GM21515 (cell line): ENCODE measurements around the gene TBL1X.
"Not testable (repeated sequence)": the region's sequence is repeated elsewhere in the genome, so short reads cannot be mapped to it uniquely, and the experiment has no call there.

ENCODE experiments used
- ATAC-seq: cut with Tn5 transposase; IDR thresholded peaks from one replicate; pipeline ENCODE4 v1.9.1; 2021; ENCODE audit not compliant: unreplicated experiment

The TBL1X gene

DNA sequence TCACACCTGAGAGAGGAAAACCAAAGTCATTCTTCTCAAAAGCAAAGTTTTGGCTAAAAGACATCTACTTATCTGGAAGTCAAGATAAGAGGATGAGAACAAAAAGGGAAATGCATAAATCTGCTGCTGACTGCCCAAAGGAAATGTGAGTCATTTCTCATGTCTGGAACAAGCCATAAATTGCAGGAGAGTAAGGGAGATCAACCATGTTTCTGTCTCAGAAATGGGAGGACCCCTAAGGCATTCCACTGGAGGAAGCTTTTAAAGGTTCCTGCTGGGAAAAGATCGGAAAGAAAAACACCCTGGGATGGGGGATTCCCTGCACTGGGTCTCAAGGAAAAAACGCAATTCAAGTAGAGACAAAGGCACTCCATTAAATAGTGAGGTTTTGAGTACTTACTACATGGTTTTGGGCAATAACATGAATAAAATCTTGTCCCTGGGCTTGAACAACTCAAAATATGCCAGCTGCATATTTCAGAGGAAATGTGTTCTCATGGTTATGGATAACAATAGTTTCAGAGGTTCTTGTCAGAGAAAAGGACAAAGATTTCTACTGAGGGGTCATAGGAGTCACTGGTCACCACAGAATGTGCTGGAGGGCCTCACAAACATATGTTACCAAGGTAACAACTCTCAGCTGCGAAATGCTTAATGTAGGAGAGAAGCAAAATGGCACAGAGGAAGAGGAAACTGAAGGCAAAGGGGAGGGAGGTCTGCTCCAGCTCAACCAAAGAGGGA, 281.5 kb downstream of the TBL1X start:
- no peak for ATAC-seq

- no peak for ATAC-seq
These were observed 282.8 kb downstream of the TBL1X start for GRCh38 chrX:9747644-9748043.

GRCh38 chrX:9749146-9749692, 284.4 kb downstream of the TBL1X start:
- no peak for ATAC-seq

- no peak for ATAC-seq
These were observed 292.5 kb downstream of the TBL1X start for GRCh38 chrX:9757366-9757765.

DNA sequence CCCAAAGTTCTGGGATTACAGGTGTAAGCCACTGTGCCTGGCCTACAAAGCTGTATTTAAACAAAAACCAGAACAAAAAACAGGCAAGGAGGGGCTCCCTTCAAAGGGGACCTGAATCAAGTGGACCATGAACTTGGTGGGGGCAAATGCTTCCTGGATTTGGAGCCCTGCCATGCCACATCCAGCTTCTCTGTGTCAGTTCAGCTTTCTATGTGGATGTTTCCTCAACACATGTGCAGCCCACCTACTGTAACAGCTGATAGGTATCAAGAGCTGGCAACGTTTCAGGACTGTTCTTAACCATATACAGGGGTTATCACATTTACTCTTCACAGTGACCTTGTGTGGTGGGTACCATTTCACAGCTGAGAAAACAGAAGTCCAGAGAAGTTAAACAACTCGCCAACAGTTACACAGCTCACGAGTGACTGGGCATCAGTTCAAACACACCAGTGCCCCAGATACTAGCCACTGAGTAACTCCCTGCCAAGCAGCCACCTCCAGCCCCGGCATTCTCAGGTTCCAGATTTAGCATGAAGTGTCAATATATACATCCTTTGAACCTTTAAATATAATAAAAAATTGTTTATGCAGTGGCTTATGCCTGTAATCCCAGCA, 293.3 kb downstream of the TBL1X start:
- ATAC-seq, result no peak

DNA sequence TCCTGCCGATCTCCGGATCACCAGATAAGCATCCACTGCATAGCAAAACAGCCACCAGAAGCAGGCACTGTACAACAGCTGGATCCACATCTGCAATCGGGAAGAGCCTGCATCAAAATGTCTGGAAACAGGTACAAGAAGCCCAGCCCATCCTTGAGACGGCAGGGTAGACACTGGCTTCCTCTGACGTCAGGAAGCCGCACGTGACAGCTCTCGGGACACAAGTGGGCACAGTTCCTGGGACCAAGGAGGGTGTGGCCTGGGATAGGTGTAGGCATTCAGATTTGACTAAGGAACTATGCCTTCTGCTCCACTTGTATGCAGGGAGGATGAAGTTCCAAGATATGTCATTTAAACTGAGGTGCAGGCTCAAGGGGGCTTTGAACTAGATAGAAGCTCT, 294.5 kb downstream of the TBL1X start:
- no peak for ATAC-seq

GRCh38 chrX:9765072-9765736, 300.3 kb downstream of the TBL1X start:
- ATAC-seq, result no peak

- ATAC-seq, result no peak
These were observed 300.9 kb downstream of the TBL1X start, which contains the start of gene GPR143 for GRCh38 chrX:9765737-9766097. Gene GPR143 (minus strand): TSS chrX:9765847. CDS start chrX:9765817, 30 bp downstream.

- ATAC-seq, result no peak
These were observed 302.5 kb downstream of the TBL1X start for GRCh38 chrX:9767375-9767774.

DNA sequence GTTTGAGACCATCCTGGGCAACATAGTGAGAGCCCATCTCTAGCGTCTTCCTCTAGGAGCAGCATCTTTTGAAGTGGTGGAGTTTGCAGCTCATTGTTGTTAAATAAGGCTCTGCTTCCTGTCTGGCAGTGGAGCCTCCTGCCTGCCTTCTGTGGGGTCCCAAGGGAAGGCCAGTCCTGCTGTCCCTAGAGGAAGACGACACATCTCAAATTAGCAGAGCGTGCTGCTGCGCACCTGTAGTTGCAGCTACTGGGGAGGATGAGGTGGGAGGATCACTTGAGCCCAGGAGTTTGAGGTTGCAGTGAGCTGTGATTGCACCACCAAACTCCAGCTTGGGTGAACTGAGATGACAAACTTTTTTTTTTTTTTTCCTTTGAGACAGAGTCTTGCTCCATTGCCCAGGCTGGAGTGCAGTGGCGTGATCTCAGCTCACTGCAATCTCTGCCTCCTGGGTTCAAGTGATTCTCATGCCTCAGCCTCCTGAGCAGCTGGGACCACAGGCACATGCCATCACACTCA, 303.5 kb downstream of the TBL1X start:
- ATAC-seq, result not testable (repeated sequence)

DNA sequence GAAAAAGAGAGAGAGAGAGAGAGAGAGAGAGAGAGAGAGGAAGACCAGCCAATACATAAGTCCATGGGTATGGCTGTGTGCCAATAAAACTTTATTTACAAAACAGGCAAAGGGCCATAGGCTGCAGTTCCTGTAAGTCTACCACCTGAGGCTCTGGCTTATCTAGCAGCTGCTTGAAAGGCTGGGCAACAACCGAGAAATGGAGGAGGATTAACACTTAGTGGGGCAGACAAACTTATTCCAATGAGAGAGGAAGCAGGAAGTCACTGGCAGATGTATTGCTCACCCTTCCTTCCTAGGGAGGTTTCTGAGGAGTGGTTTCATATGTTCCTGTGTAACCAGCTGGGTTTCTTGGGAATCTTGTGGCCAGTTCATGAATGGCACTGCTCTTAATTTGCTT, 305.5 kb downstream of the TBL1X start:
- no peak for ATAC-seq

DNA sequence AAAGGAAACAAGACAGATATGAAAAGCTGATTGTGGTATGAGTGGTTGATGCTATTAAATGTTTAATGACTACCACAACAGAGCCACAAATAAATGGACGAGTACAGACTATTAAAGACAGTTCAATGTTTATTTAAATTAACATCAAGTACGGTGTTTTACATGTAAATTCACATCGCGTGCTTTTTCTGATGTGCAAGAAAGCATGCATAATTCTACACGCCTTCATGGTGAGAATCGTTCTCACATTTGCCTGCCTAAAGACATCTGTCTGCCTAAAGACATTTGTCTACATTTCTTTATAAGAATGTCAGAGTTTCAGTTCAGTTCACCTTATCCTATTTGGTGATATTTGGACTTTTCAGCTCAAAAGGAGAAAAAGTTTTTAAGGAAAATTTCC, 308.1 kb downstream of the TBL1X start:
- no peak for ATAC-seq

- no peak for ATAC-seq
These were observed 311.1 kb downstream of the TBL1X start for GRCh38 chrX:9775930-9776329.

DNA sequence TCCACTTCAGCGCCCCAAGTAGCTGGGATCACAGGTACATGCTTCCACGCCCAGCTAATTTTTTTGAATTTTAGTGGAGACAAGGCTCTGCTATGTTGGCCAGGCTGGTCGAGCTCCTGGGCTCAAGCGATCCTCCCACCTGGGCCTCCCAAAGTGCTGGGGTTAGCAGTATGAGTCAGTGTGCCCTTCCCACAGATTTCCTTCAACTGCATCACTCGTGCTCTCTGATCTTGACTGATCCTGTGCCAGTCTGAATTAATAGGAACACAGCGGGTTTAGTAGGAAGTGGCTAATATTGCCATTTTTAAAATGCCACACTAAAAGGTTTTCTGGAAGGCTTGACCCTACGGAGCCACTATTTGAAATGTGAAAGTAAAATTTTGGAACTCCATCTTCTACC, 317.1 kb downstream of the TBL1X start:
- no peak for ATAC-seq

DNA sequence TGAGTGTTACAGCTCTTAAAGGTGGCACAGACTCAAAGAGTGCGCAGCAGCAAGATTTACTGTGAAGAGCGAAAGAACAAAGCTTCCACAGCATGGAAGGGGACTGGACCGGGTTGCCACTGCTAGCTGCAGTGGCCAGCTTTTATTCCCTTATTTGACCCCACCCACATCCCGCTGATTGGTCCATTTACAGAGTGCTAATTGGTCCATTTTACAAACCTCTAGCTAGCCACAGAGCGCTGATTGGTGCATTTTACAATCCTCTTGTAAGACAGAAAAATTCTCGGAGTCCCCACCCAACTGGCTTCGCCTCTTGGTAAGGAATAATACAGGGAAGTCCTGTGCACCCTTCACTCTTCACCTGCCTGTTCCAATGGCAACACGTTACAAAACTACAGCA, 319.5 kb downstream of the TBL1X start:
- no peak for ATAC-seq

- no peak for ATAC-seq
These were observed 320.5 kb downstream of the TBL1X start for GRCh38 chrX:9785254-9785943.

DNA sequence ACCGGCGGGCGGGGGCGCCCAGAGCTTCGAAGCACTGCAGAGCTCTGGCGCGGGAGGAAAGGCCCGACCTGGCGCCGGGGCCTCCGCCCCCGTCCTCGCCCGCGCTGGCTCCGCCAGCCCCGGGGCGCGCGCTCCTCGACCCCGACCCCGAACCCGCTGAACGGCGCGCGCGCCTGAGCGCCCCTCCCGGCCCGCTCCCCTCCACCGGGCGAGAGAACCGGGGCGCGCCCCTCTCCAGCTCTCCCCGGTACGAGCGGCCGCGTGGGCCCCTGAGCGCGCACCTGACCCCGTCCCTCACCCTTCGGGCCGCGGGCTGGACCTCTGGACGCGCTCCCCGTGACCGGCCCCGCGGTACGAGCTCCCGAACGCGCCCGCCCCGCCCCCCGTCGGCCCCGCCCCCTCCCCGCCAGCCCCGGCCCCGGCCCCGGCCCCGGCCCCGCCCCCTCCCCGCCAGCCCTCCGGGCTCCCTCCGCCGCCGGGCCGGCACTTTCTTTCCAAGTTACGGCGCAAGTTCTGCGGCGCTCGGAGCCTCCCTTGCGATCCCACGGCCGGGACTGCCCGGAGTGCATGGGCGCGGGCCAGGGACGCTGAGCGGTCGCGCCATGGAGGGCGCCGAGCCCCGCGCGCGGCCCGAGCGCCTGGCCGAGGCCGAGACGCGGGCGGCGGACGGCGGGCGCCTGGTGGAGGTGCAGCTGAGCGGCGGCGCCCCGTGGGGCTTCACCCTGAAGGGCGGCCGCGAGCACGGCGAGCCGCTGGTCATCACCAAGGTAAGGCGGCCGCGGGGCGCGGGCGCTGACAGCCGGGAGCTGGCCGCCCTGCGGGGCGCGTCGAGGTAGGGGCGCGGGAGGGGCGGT, 321.3 kb downstream of the TBL1X start, which contains the start of gene SHROOM2:
Gene SHROOM2, plus strand, starts transcription at position 486 of the 854 bp plus-strand sequence. Its CDS starts 117 bp downstream, at position 603.
- no peak for ATAC-seq

GRCh38 chrX:9786798-9787635, 322.2 kb downstream of the TBL1X start:
- ATAC-seq, result no peak

DNA sequence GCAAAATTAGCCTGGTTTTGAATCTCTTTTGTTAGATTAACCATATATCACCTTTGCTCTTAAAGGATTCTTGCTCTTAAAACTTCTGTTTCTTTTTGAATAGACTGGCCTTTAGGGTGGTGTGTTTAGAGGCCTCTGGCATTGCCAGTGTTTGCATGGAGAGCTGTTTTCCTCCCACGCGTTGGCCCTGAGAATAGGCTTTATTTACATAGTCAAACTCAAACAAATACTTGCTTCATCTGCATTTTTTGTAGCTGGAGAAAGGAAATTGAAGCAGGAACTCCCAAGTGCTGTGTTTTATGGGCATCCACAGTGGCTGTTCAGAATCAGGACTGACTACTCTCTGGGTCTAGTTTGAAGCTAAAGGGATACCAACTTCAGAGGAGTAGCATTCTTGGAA, 324.1 kb downstream of the TBL1X start:
- ATAC-seq, result no peak
